Measurements from ENCODE around the gene EFCAB6. TPM values are rescaled to one million over a fixed set of nuclear protein-coding genes. Genes with fewer than 3 reads are reported as not detected.

EFCAB6 gene
- total and polyA plus RNA-seq, 2 donors (not counting 1 experiment from before 2014, with no cell fraction given): 0.07 to 0.10 TPM

GRCh38 chr22:43776081-43776670, 35.9 kb downstream of the EFCAB6 start:
- H3K4me1 Mint-ChIP-seq: no peaks in the 10 kb centered on the region
- intact Hi-C loops (cut with micrococcal nuclease): no loop called here
- DNase-seq (no peak), ATAC-seq (ENCODE audit: low read depth) (no peak)
- H3K79me2 ChIP-seq (ENCODE audit: control insufficient read depth, insufficient read depth, low read length): no peaks in the 10 kb centered on the region
- peaks cover 0 to 3% (median 0%) of the 10 kb centered on the region in 4 experiments for H3K27me3 ChIP-seq (replicated peaks in 1 of 4; ENCODE audit: control extremely low read depth in 1 of 4, control insufficient read depth in 3 of 4, insufficient read depth in 4 of 4, low read length in 3 of 4)
- no peak overlapping the region for H3K4me3 ChIP-seq (ENCODE audit: control extremely low read depth in 1 of 5, extremely low read depth in 1 of 5, insufficient read depth in 1 of 5, low read depth in 2 of 5, low read length in 4 of 5)
- no peak overlapping the region for H3K4me2 ChIP-seq (replicated peaks; ENCODE audit: low read depth, low read length, poor library complexity, severe bottlenecking)
- no peaks in the 10 kb centered on the region for H3K9me3 Mint-ChIP-seq (ENCODE audit: insufficient read depth)
- H3K27me3 Mint-ChIP-seq: peaks cover 30% of the 10 kb centered on the region
- no peak overlapping the region for H3K9ac ChIP-seq (ENCODE audit: low read length)
- H3K36me3 ChIP-seq (replicated peaks in 1 of 2; ENCODE audit: control extremely low read depth in 1 of 2, control insufficient read depth in 1 of 2, extremely low read depth in 1 of 2, insufficient read depth in 2 of 2, low read length in 1 of 2): no peaks in the 10 kb centered on the region
- ChIA-PET CTCF (no interaction called here), POLR2A (no interaction called here)
- TF ChIP-seq CTCF (IDR thresholded peaks at IDR 0.05) (no peak), EZH2 (IDR thresholded peaks at IDR 0.05; ENCODE audit: borderline replicate concordance, insufficient read depth, low read depth, low read length, poor library complexity, severe bottlenecking) (no peak)
- no peaks in the 10 kb centered on the region for H3K4me1 ChIP-seq (ENCODE audit: control insufficient read depth in 2 of 2, insufficient read depth in 2 of 2, low read length in 2 of 2)
- H3K9me3 ChIP-seq (ENCODE audit: control extremely low read depth in 1 of 3, control insufficient read depth in 2 of 3, insufficient read depth in 1 of 3, low read length in 2 of 3): no peaks in the 10 kb centered on the region
- no peak overlapping the region for H2AFZ ChIP-seq (ENCODE audit: insufficient read depth, low read depth, low read length, poor library complexity, severe bottlenecking)
- H3K27ac Mint-ChIP-seq: no peak overlapping the region
- no peak overlapping the region for H3K27ac ChIP-seq (ENCODE audit: low read length in 2 of 2)
- no peak overlapping the region for H3K4me3 Mint-ChIP-seq
- WGBS (ENCODE audit: insufficient coverage): 95% methylated on average over 5 of the region's 9 CpGs
- no peaks in the 10 kb centered on the region for H4K20me1 ChIP-seq (ENCODE audit: control insufficient read depth, insufficient read depth, low read length, poor library complexity, severe bottlenecking)

- ATAC-seq (ENCODE audit: low read depth): no peak
- POLR2A ChIA-PET: no interaction called here
- no peak overlapping the region for H3K4me3 Mint-ChIP-seq
- H3K9me3 Mint-ChIP-seq (ENCODE audit: insufficient read depth): no peaks in the 10 kb centered on the region
- H3K36me3 ChIP-seq (replicated peaks in 1 of 2; ENCODE audit: control extremely low read depth in 1 of 2, control insufficient read depth in 1 of 2, extremely low read depth in 1 of 2, insufficient read depth in 2 of 2, low read length in 1 of 2): no peaks in the 10 kb centered on the region
- CTCF ChIA-PET: no interaction called here
- intact Hi-C loops (cut with micrococcal nuclease): no loop called here
- no peaks in the 10 kb centered on the region for H3K9me3 ChIP-seq (ENCODE audit: control extremely low read depth in 1 of 3, control insufficient read depth in 2 of 3, insufficient read depth in 1 of 3, low read length in 2 of 3)
- peaks cover 0 to 3% (median 0%) of the 10 kb centered on the region in 4 experiments for H3K27me3 ChIP-seq (replicated peaks in 1 of 4; ENCODE audit: control extremely low read depth in 1 of 4, control insufficient read depth in 3 of 4, insufficient read depth in 4 of 4, low read length in 3 of 4)
- no peaks in the 10 kb centered on the region for H4K20me1 ChIP-seq (ENCODE audit: control insufficient read depth, insufficient read depth, low read length, poor library complexity, severe bottlenecking)
- H3K79me2 ChIP-seq (ENCODE audit: control insufficient read depth, insufficient read depth, low read length): no peaks in the 10 kb centered on the region
- 95% methylated on average over 16 of the region's 21 CpGs for whole genome bisulfite sequencing (ENCODE audit: insufficient coverage)
- no peak overlapping the region for H3K27ac Mint-ChIP-seq
- H3K27ac ChIP-seq (ENCODE audit: low read length in 2 of 2): no peak overlapping the region
- H3K4me1 ChIP-seq (ENCODE audit: control insufficient read depth in 2 of 2, insufficient read depth in 2 of 2, low read length in 2 of 2): no peaks in the 10 kb centered on the region
- no peak for DNase-seq
- no peaks in the 10 kb centered on the region for H3K4me1 Mint-ChIP-seq
- no peak overlapping the region for H2AFZ ChIP-seq (ENCODE audit: insufficient read depth, low read depth, low read length, poor library complexity, severe bottlenecking)
- H3K4me3 ChIP-seq (ENCODE audit: control extremely low read depth in 1 of 5, extremely low read depth in 1 of 5, insufficient read depth in 1 of 5, low read depth in 2 of 5, low read length in 4 of 5): no peak overlapping the region
- H3K27me3 Mint-ChIP-seq: peaks cover 21% of the 10 kb centered on the region
- TF ChIP-seq CTCF (IDR thresholded peaks at IDR 0.05) (no peak), EZH2 (IDR thresholded peaks at IDR 0.05; ENCODE audit: borderline replicate concordance, insufficient read depth, low read depth, low read length, poor library complexity, severe bottlenecking) (no peak)
- no peak overlapping the region for H3K9ac ChIP-seq (ENCODE audit: low read length)
- no peak overlapping the region for H3K4me2 ChIP-seq (replicated peaks; ENCODE audit: low read depth, low read length, poor library complexity, severe bottlenecking)
Observed at GRCh38 chr22:43774318-43774915, 37.7 kb downstream of the EFCAB6 start.
